ENCODE data around the gene CCHCR1.

The CCHCR1 gene

GRCh38 chr6:31094389-31094881 lies 63.2 kb downstream of the CCHCR1 start:
- no peak for FAIRE-seq

DNA sequence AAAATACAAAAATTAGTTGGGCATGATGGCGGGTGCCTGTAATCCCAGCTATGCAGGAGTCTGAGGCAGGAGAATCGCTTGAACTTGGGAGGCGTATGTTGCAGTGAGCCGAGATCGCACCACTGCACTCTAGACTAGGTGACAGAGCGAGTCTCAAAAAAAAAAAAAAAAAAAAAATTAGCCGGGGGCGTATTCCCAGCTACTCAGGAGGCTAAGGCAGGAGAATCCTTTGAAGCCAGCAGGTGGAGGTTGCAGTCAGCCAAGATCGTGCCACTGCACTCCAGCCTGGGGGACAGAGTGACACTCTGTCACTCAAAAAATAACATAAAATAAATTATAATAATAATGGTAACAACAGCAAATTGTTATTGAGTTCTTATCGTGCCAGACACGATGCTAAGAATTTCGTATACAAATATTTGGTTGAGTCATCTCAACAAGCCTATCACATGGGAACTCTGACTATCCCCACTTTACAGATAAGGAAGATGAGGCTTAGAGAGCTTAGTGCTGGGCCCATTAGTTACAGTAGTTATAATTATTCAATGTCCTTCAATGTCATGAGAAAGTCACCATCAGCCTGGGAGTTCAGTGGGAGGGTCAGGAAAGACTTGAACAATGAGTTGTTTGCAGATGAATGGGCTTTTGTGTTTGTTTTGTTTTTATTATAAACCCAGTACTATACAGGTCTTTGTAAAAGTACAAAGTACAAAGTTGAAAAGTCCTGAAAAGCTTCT lies 64.7 kb downstream of the CCHCR1 start:
- FAIRE-seq: no peak
